Karpas-422 (cell line): ENCODE data around the gene TBL3. TPM values are rescaled to one million over a fixed set of nuclear protein-coding genes. Genes with fewer than 3 reads are reported as not detected.
A peak's percentile ranks its signal among the peaks of the same experiment; 100 is the strongest.

ENCODE experiments used
- DNase-seq: peaks from one replicate; pipeline ENCODE4 v3.0.0-alpha.2; 2015
- H2AFZ ChIP-seq: fragments of 200-600 bp; sonication (generic); 2 replicates; pipeline ENCODE4 v1.6.1; 2014; ENCODE audit warnings: antibody characterized with exemption, low read length, mixed read lengths
- H3K27ac ChIP-seq: fragments of 200-600 bp; sonication (generic); 2 replicates; pipeline ENCODE4 v1.5.1; 2014; ENCODE audit warnings: mild to moderate bottlenecking, low read length, moderate library complexity
- H3K27me3 ChIP-seq: fragments of 200-600 bp; sonication (generic); 2 replicates; pipeline ENCODE4 v1.6.1; 2014; ENCODE audit warnings: low read length, mixed read lengths
- H3K36me3 ChIP-seq: fragments of 200-600 bp; sonication (generic); 2 replicates; pipeline ENCODE4 v1.6.1; 2014; ENCODE audit warnings: low read length, mixed read lengths; ENCODE audit not compliant: insufficient read depth
- H3K4me1 ChIP-seq: fragments of 200-600 bp; sonication (generic); 2 replicates; pipeline ENCODE4 v1.6.1; 2014; ENCODE audit warnings: mild to moderate bottlenecking, low read length, mixed read lengths
- H3K4me2 ChIP-seq: fragments of 200-600 bp; sonication (generic); 2 replicates; pipeline ENCODE4 v1.6.1; 2014; ENCODE audit warnings: low read length, low read depth, mild to moderate bottlenecking; ENCODE audit not compliant: poor library complexity, severe bottlenecking
- H3K4me3 ChIP-seq: fragments of 200-600 bp; sonication (generic); 2 replicates; pipeline ENCODE4 v1.5.1; 2014; ENCODE audit warnings: mild to moderate bottlenecking, antibody characterized with exemption, low read length, mixed read lengths
- H3K79me2 ChIP-seq: fragments of 200-600 bp; sonication (generic); 2 replicates; pipeline ENCODE4 v1.6.1; 2014; ENCODE audit warnings: mild to moderate bottlenecking, low read length, mixed read lengths
- H3K9ac ChIP-seq: fragments of 200-600 bp; sonication (generic); 2 replicates; pipeline ENCODE4 v1.6.0; 2014; ENCODE audit warnings: low read length
- H3K9me2 ChIP-seq: fragments of 200-600 bp; sonication (generic), shearing (Covaris generic); replicated peaks from 2 replicates; pipeline ENCODE4 v1.6.0; 2014; ENCODE audit warnings: mild to moderate bottlenecking, low read length, moderate library complexity; ENCODE audit not compliant: insufficient read depth
- H3K9me3 ChIP-seq: fragments of 300-700, 200-600 bp; sonication (generic); 2 replicates; pipeline ENCODE4 v1.6.1; 2014; ENCODE audit warnings: low read length, mixed read lengths
- H4K20me1 ChIP-seq: fragments of 200-600 bp; sonication (generic); 2 replicates; pipeline ENCODE4 v1.6.1; 2014; ENCODE audit warnings: mild to moderate bottlenecking, antibody characterized with exemption, low read length, low read depth; ENCODE audit not compliant: insufficient read depth
- total RNA-seq: library from RNA; depleted of rRNA; stranded (reverse); fragments of >200 nt; shearing (Covaris generic); gene quantifications from 2 replicates; pipeline ENCODE4 v1.2.3, GENCODE V29; 2014; ENCODE audit warnings: low replicate concordance; rRNA removed

TBL3 gene
- 25.4 and 48.6 TPM in 2 replicates for total RNA-seq

- Histone ChIP-seq H3K9me3 (no peaks in the 10 kb centered on the region), H3K79me2 (peaks cover 29% of the 10 kb centered on the region), H3K9me2 (no peaks in the 10 kb centered on the region), H3K36me3 (no peaks in the 10 kb centered on the region), H3K4me1 (peaks cover 21% of the 10 kb centered on the region), H2AFZ (peak within 1 kb of the TSS; percentile 79; the same call in 1 of the 2 replicates), H4K20me1 (no peaks in the 10 kb centered on the region; the same call in 1 of the 2 replicates), H3K4me3 (peak within 1 kb of the TSS; percentile 94), H3K9ac (peak within 1 kb of the TSS; percentile 100), H3K27me3 (no peaks in the 10 kb centered on the region), H3K27ac (peak within 1 kb of the TSS; percentile 81), H3K4me2 (peak within 1 kb of the TSS; percentile 97)
- DNase-seq: peak; percentile 98
Measured at GRCh38 chr16:1971796-1972489, at the start of gene TBL3. TBL3 (plus strand) TSS chr16:1972053; CDS start chr16:1972165, 112 bp downstream.

- no peaks in the 10 kb centered on the region for H3K4me1 ChIP-seq
- no peaks in the 10 kb centered on the region for H3K9me3 ChIP-seq
- no peak for DNase-seq
- no peak overlapping the region for H3K9ac ChIP-seq
- no peaks in the 10 kb centered on the region for H3K79me2 ChIP-seq
- no peak overlapping the region for H3K4me2 ChIP-seq
- no peak overlapping the region for H2AFZ ChIP-seq
- H3K9me2 ChIP-seq: no peaks in the 10 kb centered on the region
- no peaks in the 10 kb centered on the region for H4K20me1 ChIP-seq
- H3K4me3 ChIP-seq: no peak overlapping the region
- no peaks in the 10 kb centered on the region for H3K27me3 ChIP-seq
- no peaks in the 10 kb centered on the region for H3K36me3 ChIP-seq
- no peak overlapping the region for H3K27ac ChIP-seq
Measured at GRCh38 chr16:1922357-1922756, 49.5 kb upstream of the TBL3 start.

- no peak overlapping the region for H3K4me3 ChIP-seq
- H3K9ac ChIP-seq: no peak overlapping the region
- no peak overlapping the region for H2AFZ ChIP-seq
- no peak overlapping the region for H3K4me2 ChIP-seq
- H3K27ac ChIP-seq: no peak overlapping the region
- no peaks in the 10 kb centered on the region for H3K9me2 ChIP-seq
- no peaks in the 10 kb centered on the region for H3K9me3 ChIP-seq
- no peaks in the 10 kb centered on the region for H3K36me3 ChIP-seq
- no peaks in the 10 kb centered on the region for H4K20me1 ChIP-seq
- no peaks in the 10 kb centered on the region for H3K79me2 ChIP-seq
- no peak for DNase-seq
- no peaks in the 10 kb centered on the region for H3K4me1 ChIP-seq
- no peaks in the 10 kb centered on the region for H3K27me3 ChIP-seq
Measured at GRCh38 chr16:1923299-1924034, 48.4 kb upstream of the TBL3 start.

- H3K9me2 ChIP-seq: no peaks in the 10 kb centered on the region
- H3K27ac ChIP-seq: no peak overlapping the region
- no peak overlapping the region for H3K9ac ChIP-seq
- no peaks in the 10 kb centered on the region for H3K9me3 ChIP-seq
- H3K4me1 ChIP-seq: peaks cover under 1% of the 10 kb centered on the region
- H4K20me1 ChIP-seq: no peaks in the 10 kb centered on the region
- no peak for DNase-seq
- no peaks in the 10 kb centered on the region for H3K27me3 ChIP-seq
- H3K4me2 ChIP-seq: no peak overlapping the region
- no peak overlapping the region for H2AFZ ChIP-seq
- H3K79me2 ChIP-seq: no peaks in the 10 kb centered on the region
- no peaks in the 10 kb centered on the region for H3K36me3 ChIP-seq
- no peak overlapping the region for H3K4me3 ChIP-seq
Measured at GRCh38 chr16:1924095-1924494, 47.8 kb upstream of the TBL3 start.

GRCh38 chr16:1926271-1926670 lies 45.6 kb upstream of the TBL3 start:
- Histone ChIP-seq H4K20me1 (no peaks in the 10 kb centered on the region), H3K9ac (no peak overlapping the region)
- DNase-seq: no peak

GRCh38 chr16:1929105-1929504 lies 42.7 kb upstream of the TBL3 start:
- DNase-seq: peak; percentile 48
- peak overlapping the region; percentile 66 for H3K9ac ChIP-seq
- H3K36me3 ChIP-seq: no peaks in the 10 kb centered on the region
- H3K9me3 ChIP-seq: no peaks in the 10 kb centered on the region
- no peaks in the 10 kb centered on the region for H3K9me2 ChIP-seq
- H3K27ac ChIP-seq: no peak overlapping the region
- peaks cover 7% of the 10 kb centered on the region for H3K4me1 ChIP-seq
- no peaks in the 10 kb centered on the region for H4K20me1 ChIP-seq
- peak overlapping the region; percentile 55; the same call in 1 of the 2 replicates for H3K4me3 ChIP-seq
- H3K79me2 ChIP-seq: no peaks in the 10 kb centered on the region
- peak overlapping the region; percentile 65 for H3K4me2 ChIP-seq
- H2AFZ ChIP-seq: peak overlapping the region; percentile 56
- no peaks in the 10 kb centered on the region for H3K27me3 ChIP-seq

More at GRCh38 chr16:1926271-1926670, 45.6 kb upstream of the TBL3 start:
- no peak overlapping the region for H2AFZ ChIP-seq
- no peak overlapping the region for H3K4me3 ChIP-seq
- H3K79me2 ChIP-seq: no peaks in the 10 kb centered on the region
- no peaks in the 10 kb centered on the region for H3K27me3 ChIP-seq
- H3K4me1 ChIP-seq: peaks cover 7% of the 10 kb centered on the region
- H3K9me3 ChIP-seq: no peaks in the 10 kb centered on the region
- no peaks in the 10 kb centered on the region for H3K9me2 ChIP-seq
- no peak overlapping the region for H3K4me2 ChIP-seq
- H3K36me3 ChIP-seq: no peaks in the 10 kb centered on the region
- no peak overlapping the region for H3K27ac ChIP-seq

GRCh38 chr16:1929578-1930337 lies 42.1 kb upstream of the TBL3 start:
- Histone ChIP-seq H4K20me1 (no peaks in the 10 kb centered on the region), H3K4me1 (peaks cover 7% of the 10 kb centered on the region), H3K9me2 (no peaks in the 10 kb centered on the region), H3K79me2 (no peaks in the 10 kb centered on the region), H3K4me3 (peak overlapping the region; percentile 55; the same call in 1 of the 2 replicates), H3K4me2 (peak overlapping the region; percentile 65), H3K9me3 (no peaks in the 10 kb centered on the region), H3K36me3 (no peaks in the 10 kb centered on the region), H3K27me3 (no peaks in the 10 kb centered on the region), H3K9ac (peak overlapping the region; percentile 66), H2AFZ (peak overlapping the region; percentile 84), H3K27ac (no peak overlapping the region)
- peak; percentile 95 for DNase-seq

- Histone ChIP-seq H3K9ac (no peak overlapping the region), H3K79me2 (no peaks in the 10 kb centered on the region), H4K20me1 (no peaks in the 10 kb centered on the region), H3K27ac (no peak overlapping the region), H3K9me2 (no peaks in the 10 kb centered on the region), H3K4me3 (no peak overlapping the region), H2AFZ (no peak overlapping the region; the same call in 1 of the 2 replicates), H3K36me3 (no peaks in the 10 kb centered on the region), H3K4me1 (peaks cover 7% of the 10 kb centered on the region), H3K9me3 (no peaks in the 10 kb centered on the region), H3K4me2 (no peak overlapping the region), H3K27me3 (no peaks in the 10 kb centered on the region)
- DNase-seq: no peak
Measured at GRCh38 chr16:1930338-1930720, 41.5 kb upstream of the TBL3 start.
